Measurements from ENCODE around the gene SLC35G3.
"Not testable (repeated sequence)": the region's sequence is repeated elsewhere in the genome, so short reads cannot be mapped to it uniquely, and the experiment has no call there.

SLC35G3 gene

DNA sequence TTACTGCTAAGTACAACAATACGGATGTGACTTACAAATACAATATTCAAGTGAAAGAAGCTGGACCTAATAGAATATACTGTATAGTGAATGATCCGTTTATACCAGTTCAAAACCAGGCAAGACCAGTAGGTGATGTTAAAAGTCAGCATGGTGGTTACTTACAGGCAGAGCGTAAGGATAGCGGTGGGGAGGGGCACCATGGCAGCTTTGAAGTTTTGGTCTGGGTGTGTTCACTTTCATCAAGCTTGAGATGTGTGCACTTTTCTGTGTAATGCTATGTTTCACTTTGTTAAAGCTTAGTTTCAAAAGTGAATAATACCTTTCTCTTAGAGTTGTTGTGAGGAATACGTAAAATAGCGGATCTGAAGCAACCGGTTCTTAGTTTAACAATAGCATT is 16.5 kb upstream of the SLC35G3 start:
- Histone ChIP-seq H3K4me3 (ENCODE audit: insufficient read depth, low read length, poor library complexity, severe bottlenecking) (no peak overlapping the region), H3K4me2 (ENCODE audit: low read depth, low read length, poor library complexity, severe bottlenecking) (no peak overlapping the region), H3K27me3 (ENCODE audit: low read length) (no peaks in the 10 kb centered on the region), H3K9ac (ENCODE audit: low read length) (no peak overlapping the region), H3K79me2 (ENCODE audit: insufficient read depth, low read length) (no peaks in the 10 kb centered on the region), H3K9me3 (ENCODE audit: insufficient read depth, low read length) (no peaks in the 10 kb centered on the region), H3K27ac (ENCODE audit: low read depth, low read length) (no peak overlapping the region), H4K20me1 (ENCODE audit: low read depth, low read length) (no peaks in the 10 kb centered on the region), H2AFZ (ENCODE audit: low read depth, low read length, severe bottlenecking) (no peak overlapping the region), H3K9me2 (replicated peaks; ENCODE audit: insufficient read depth, low read length) (no peaks in the 10 kb centered on the region), H3F3A (ENCODE audit: insufficient read depth) (no peaks in the 10 kb centered on the region), H3K36me3 (ENCODE audit: low read length) (no peaks in the 10 kb centered on the region)
- TF ChIP-seq, protein P1, sequence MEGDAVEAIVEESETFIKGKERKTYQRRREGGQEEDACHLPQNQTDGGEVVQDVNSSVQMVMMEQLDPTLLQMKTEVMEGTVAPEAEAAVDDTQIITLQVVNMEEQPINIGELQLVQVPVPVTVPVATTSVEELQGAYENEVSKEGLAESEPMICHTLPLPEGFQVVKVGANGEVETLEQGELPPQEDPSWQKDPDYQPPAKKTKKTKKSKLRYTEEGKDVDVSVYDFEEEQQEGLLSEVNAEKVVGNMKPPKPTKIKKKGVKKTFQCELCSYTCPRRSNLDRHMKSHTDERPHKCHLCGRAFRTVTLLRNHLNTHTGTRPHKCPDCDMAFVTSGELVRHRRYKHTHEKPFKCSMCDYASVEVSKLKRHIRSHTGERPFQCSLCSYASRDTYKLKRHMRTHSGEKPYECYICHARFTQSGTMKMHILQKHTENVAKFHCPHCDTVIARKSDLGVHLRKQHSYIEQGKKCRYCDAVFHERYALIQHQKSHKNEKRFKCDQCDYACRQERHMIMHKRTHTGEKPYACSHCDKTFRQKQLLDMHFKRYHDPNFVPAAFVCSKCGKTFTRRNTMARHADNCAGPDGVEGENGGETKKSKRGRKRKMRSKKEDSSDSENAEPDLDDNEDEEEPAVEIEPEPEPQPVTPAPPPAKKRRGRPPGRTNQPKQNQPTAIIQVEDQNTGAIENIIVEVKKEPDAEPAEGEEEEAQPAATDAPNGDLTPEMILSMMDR (IDR thresholded peaks at IDR 0.05; ENCODE audit: insufficient read depth, low read length, poor library complexity, severe bottlenecking), result no peak
- TF ChIP-seq EZH2phosphoT487 (conservative IDR thresholded peaks at IDR 0.05; ENCODE audit: low read length), result no peak

GRCh38 chr17:35202582-35202981 is 8.4 kb upstream of the SLC35G3 start:
- H3K9me3 ChIP-seq (ENCODE audit: insufficient read depth, low read length); H3K36me3 ChIP-seq (ENCODE audit: low read length); H3K9ac ChIP-seq (ENCODE audit: low read length); H3K4me2 ChIP-seq (ENCODE audit: low read depth, low read length, poor library complexity, severe bottlenecking); H4K20me1 ChIP-seq (ENCODE audit: low read depth, low read length); H3K9me2 ChIP-seq (replicated peaks; ENCODE audit: insufficient read depth, low read length); H3K4me3 ChIP-seq (ENCODE audit: insufficient read depth, low read length, poor library complexity, severe bottlenecking); H3K27me3 ChIP-seq (ENCODE audit: low read length); H3K27ac ChIP-seq (ENCODE audit: low read depth, low read length); H2AFZ ChIP-seq (ENCODE audit: low read depth, low read length, severe bottlenecking); H3K79me2 ChIP-seq (ENCODE audit: insufficient read depth, low read length); H3F3A ChIP-seq (ENCODE audit: insufficient read depth): not testable (repeated sequence)

- not testable (repeated sequence) for H3K27ac ChIP-seq (ENCODE audit: low read depth, low read length); H2AFZ ChIP-seq (ENCODE audit: low read depth, low read length, severe bottlenecking); H3K79me2 ChIP-seq (ENCODE audit: insufficient read depth, low read length); H3K9me2 ChIP-seq (replicated peaks; ENCODE audit: insufficient read depth, low read length); H3K4me3 ChIP-seq (ENCODE audit: insufficient read depth, low read length, poor library complexity, severe bottlenecking); H3F3A ChIP-seq (ENCODE audit: insufficient read depth); H3K9me3 ChIP-seq (ENCODE audit: insufficient read depth, low read length); H3K4me2 ChIP-seq (ENCODE audit: low read depth, low read length, poor library complexity, severe bottlenecking); H3K36me3 ChIP-seq (ENCODE audit: low read length); H4K20me1 ChIP-seq (ENCODE audit: low read depth, low read length); H3K27me3 ChIP-seq (ENCODE audit: low read length); H3K9ac ChIP-seq (ENCODE audit: low read length)
Observed at GRCh38 chr17:35195062-35195461, 869 bp upstream of the SLC35G3 start.

- H3K9ac ChIP-seq (ENCODE audit: low read length), result no peak overlapping the region
- H2AFZ ChIP-seq (ENCODE audit: low read depth, low read length, severe bottlenecking), result no peak overlapping the region
- H3K79me2 ChIP-seq (ENCODE audit: insufficient read depth, low read length), result no peaks in the 10 kb centered on the region
- no peaks in the 10 kb centered on the region for H3K27me3 ChIP-seq (ENCODE audit: low read length)
- H3K4me3 ChIP-seq (ENCODE audit: insufficient read depth, low read length, poor library complexity, severe bottlenecking), result no peak overlapping the region
- no peaks in the 10 kb centered on the region for H3F3A ChIP-seq (ENCODE audit: insufficient read depth)
- H3K4me2 ChIP-seq (ENCODE audit: low read depth, low read length, poor library complexity, severe bottlenecking), result no peak overlapping the region
- H3K27ac ChIP-seq (ENCODE audit: low read depth, low read length), result no peak overlapping the region
- TF ChIP-seq, protein P1 (IDR thresholded peaks at IDR 0.05; ENCODE audit: insufficient read depth, low read length, poor library complexity, severe bottlenecking), result no peak
- no peak for TF ChIP-seq EZH2phosphoT487 (conservative IDR thresholded peaks at IDR 0.05; ENCODE audit: low read length)
- no peaks in the 10 kb centered on the region for H3K9me3 ChIP-seq (ENCODE audit: insufficient read depth, low read length)
- H3K9me2 ChIP-seq (replicated peaks; ENCODE audit: insufficient read depth, low read length), result no peaks in the 10 kb centered on the region
- H4K20me1 ChIP-seq (ENCODE audit: low read depth, low read length), result no peaks in the 10 kb centered on the region
- no peaks in the 10 kb centered on the region for H3K36me3 ChIP-seq (ENCODE audit: low read length)
Observed at GRCh38 chr17:35192708-35193107, 1.5 kb downstream of the SLC35G3 start.
